CD4-positive, alpha-beta T cell treated with Interleukin-6 for 4 hours (primary cell): ENCODE results near the gene POLR2H.

Experiments used
- DNase-seq: peaks from one replicate; pipeline ENCODE4 v3.0.0-alpha.2; 2020; ENCODE audit warnings: mixed read lengths

The POLR2H gene

GRCh38 chr3:184372911-184373310 lies 11.4 kb downstream of the POLR2H start:
- no peak for DNase-seq

GRCh38 chr3:184373422-184373821 lies 11.9 kb downstream of the POLR2H start:
- no peak for DNase-seq

GRCh38 chr3:184375747-184376461 lies 14.4 kb downstream of the POLR2H start:
- no peak for DNase-seq

GRCh38 chr3:184377374-184377773 lies 15.9 kb downstream of the POLR2H start:
- no peak for DNase-seq

GRCh38 chr3:184377882-184378445 lies 16.5 kb downstream of the POLR2H start, which contains the start of gene THPO:
TSS of gene THPO (minus strand) at chr3:184378207. CDS start at chr3:184376259, 1,948 bp downstream.
- no peak for DNase-seq

- no peak for DNase-seq
These were observed 17.3 kb downstream of the POLR2H start for GRCh38 chr3:184378651-184379357.

GRCh38 chr3:184379358-184380184 lies 18.1 kb downstream of the POLR2H start, which contains the start of gene CHRD:
TSS of gene CHRD (plus strand) at chr3:184380054. CDS start at chr3:184380319, 265 bp downstream.
- DNase-seq: no peak

GRCh38 chr3:184380185-184380626 lies 18.7 kb downstream of the POLR2H start:
- DNase-seq: peak; percentile 50

GRCh38 chr3:184380627-184381260 lies 19.2 kb downstream of the POLR2H start:
- DNase-seq: peak; percentile 22

GRCh38 chr3:184381261-184382224 lies 20.0 kb downstream of the POLR2H start:
- no peak for DNase-seq

GRCh38 chr3:184382326-184383032 lies 21.0 kb downstream of the POLR2H start:
- no peak for DNase-seq

- no peak for DNase-seq
These were observed 21.7 kb downstream of the POLR2H start for GRCh38 chr3:184383033-184383740.

- DNase-seq: no peak
These were observed 22.8 kb downstream of the POLR2H start for GRCh38 chr3:184384342-184384741.

- DNase-seq: no peak
These were observed 23.4 kb downstream of the POLR2H start for GRCh38 chr3:184384856-184385422.

- no peak for DNase-seq
These were observed 24.7 kb downstream of the POLR2H start for GRCh38 chr3:184386047-184386806.

GRCh38 chr3:184387174-184387714 lies 25.7 kb downstream of the POLR2H start:
- DNase-seq: no peak

GRCh38 chr3:184388164-184388935 lies 26.8 kb downstream of the POLR2H start:
- no peak for DNase-seq

GRCh38 chr3:184388936-184389230 lies 27.4 kb downstream of the POLR2H start:
- DNase-seq: no peak
